SK-N-SH treated with all-trans-retinoic acid at 6 μM for 48 hours (cell line): ENCODE data around the gene SPINK2.

Experiments used
- ARNTL ChIP-seq: fragments of 450-650 bp; formaldehyde crosslinking; IDR thresholded peaks from 2 replicates; pipeline ENCODE4 v1.5.0; 2020; ENCODE audit warnings: low read depth, mild to moderate bottlenecking, moderate library complexity, borderline replicate concordance
- BACH2 ChIP-seq: fragments of 250-450 bp; sonication (Bioruptor Pico); IDR thresholded peaks from 2 replicates; pipeline ENCODE4 v1.9.0; 2021; ENCODE audit warnings: mild to moderate bottlenecking, borderline replicate concordance
- CREB5 ChIP-seq: fragments of 250-450 bp; sonication (Bioruptor Pico); IDR thresholded peaks from 2 replicates; pipeline ENCODE4 v1.5.1; 2020; ENCODE audit warnings: low read depth, mild to moderate bottlenecking, moderate library complexity
- ISL1 ChIP-seq: fragments of 250-450 bp; sonication (Bioruptor Pico); IDR thresholded peaks from 2 replicates; pipeline ENCODE4 v2.1.2; 2022; ENCODE audit warnings: mild to moderate bottlenecking, moderate library complexity
- OSR1 ChIP-seq: fragments of 250-450 bp; sonication (Bioruptor Pico); IDR thresholded peaks from 2 replicates; pipeline ENCODE4 v1.8.0; 2022; ENCODE audit warnings: moderate library complexity, mild to moderate bottlenecking, inconsistent platforms
- PATZ1 ChIP-seq: fragments of 250-450 bp; sonication (Bioruptor Pico); IDR thresholded peaks from 2 replicates; pipeline ENCODE4 v1.8.0; 2020; ENCODE audit warnings: mild to moderate bottlenecking, moderate library complexity, borderline replicate concordance
- PPARA ChIP-seq: fragments of 250-450 bp; sonication (Bioruptor Pico); IDR thresholded peaks from 2 replicates; pipeline ENCODE4 v1.5.0; 2020; ENCODE audit warnings: mild to moderate bottlenecking, borderline replicate concordance
- RARB ChIP-seq: fragments of 250-450 bp; sonication (Bioruptor Pico); IDR thresholded peaks from 2 replicates; pipeline ENCODE4 v1.8.0; 2021; ENCODE audit warnings: mild to moderate bottlenecking, moderate library complexity
- SNAI2 ChIP-seq: fragments of 250-450 bp; sonication (Bioruptor Pico); IDR thresholded peaks from 2 replicates; pipeline ENCODE4 v1.5.0; 2020; ENCODE audit warnings: mild to moderate bottlenecking, moderate library complexity
- TOX ChIP-seq: fragments of 250-450 bp; sonication (Bioruptor Pico); IDR thresholded peaks from 2 replicates; pipeline ENCODE4 v1.8.0; 2021; ENCODE audit warnings: mild to moderate bottlenecking, moderate library complexity, borderline replicate concordance
- TSHZ2 ChIP-seq: fragments of 250-450 bp; sonication (Bioruptor Pico); IDR thresholded peaks from 2 replicates; pipeline ENCODE4 v1.5.0; 2020; ENCODE audit warnings: mild to moderate bottlenecking, moderate library complexity

GRCh38 chr4:56861360-56861759 lies 39.9 kb upstream of the SPINK2 start:
- TF ChIP-seq SNAI2 (no peak), OSR1 (CRISPR knock-in tag) (no peak), PATZ1 (CRISPR knock-in tag) (no peak), BACH2 (CRISPR knock-in tag) (no peak), ARNTL (no peak), ISL1 (CRISPR knock-in tag) (no peak), CREB5 (CRISPR knock-in tag) (no peak), TOX (CRISPR knock-in tag) (no peak), TSHZ2 (CRISPR knock-in tag) (no peak), PPARA (no peak), RARB (CRISPR knock-in tag) (no peak)
